Keratinocyte (primary cell): Measurements from ENCODE around the gene HERC2. TPM values are rescaled to one million over a fixed set of nuclear protein-coding genes. Genes with fewer than 3 reads are reported as not detected.
"Not testable (repeated sequence)": the region's sequence is repeated elsewhere in the genome, so short reads cannot be mapped to it uniquely, and the experiment has no call there.

Experiments
- DNase-seq: peaks from one replicate; pipeline ENCODE4 v3.0.0-alpha.2; 2011; ENCODE audit warnings: low read depth, missing footprints, low spot score
- FAIRE-seq: peaks from 2 replicates; lab custom pipeline; 2011; peaks lifted over from hg19 to GRCh38; lab: Jason Lieb, UNC
- H2AFZ ChIP-seq: 2 replicates; pipeline ENCODE4 v1.6.0; 2012; ENCODE audit warnings: low read length, control low read depth, inconsistent platforms; ENCODE audit not compliant: control insufficient read depth
- H3K27ac ChIP-seq: 2 replicates; pipeline ENCODE4 v1.5.1; 2011; ENCODE audit warnings: low read length; ENCODE audit not compliant: control insufficient read depth, insufficient read depth
- H3K27me3 ChIP-seq: 3 replicates; pipeline ENCODE4 v1.6.0; 2011; ENCODE audit warnings: low read length; ENCODE audit not compliant: control insufficient read depth, insufficient read depth; ENCODE audit errors: extremely low read depth
- H3K36me3 ChIP-seq, 2 experiments: 2 replicates in 1 of 2; 3 replicates in 1 of 2; pipeline ENCODE4 v1.5.1; 2011; ENCODE audit warnings: low read length in 2 of 2, mild to moderate bottlenecking in 1 of 2; ENCODE audit not compliant: control insufficient read depth in 2 of 2, insufficient read depth in 2 of 2; ENCODE audit errors: extremely low read depth in 1 of 2
- H3K4me1 ChIP-seq: 3 replicates; pipeline ENCODE4 v1.5.1; 2011; ENCODE audit warnings: low read length; ENCODE audit not compliant: control insufficient read depth, insufficient read depth; ENCODE audit errors: extremely low read depth
- H3K4me2 ChIP-seq: 3 replicates; pipeline ENCODE4 v1.6.0; 2011; ENCODE audit warnings: low read depth, low read length; ENCODE audit not compliant: control insufficient read depth, insufficient read depth; ENCODE audit errors: extremely low read depth
- H3K4me3 ChIP-seq, 3 experiments: fragments of 200-600 bp in 1 of 3; sonication (generic) in 1 of 3; 2 replicates in 2 of 3; 3 replicates in 1 of 3; pipeline ENCODE4 v1.5.1; 2011 to 2016; ENCODE audit warnings: low read length in 3 of 3, mild to moderate bottlenecking in 3 of 3, control low read depth in 2 of 3, inconsistent platforms in 1 of 3, low read depth in 1 of 3, mixed read lengths in 1 of 3, mixed run types in 1 of 3, moderate library complexity in 1 of 3; ENCODE audit not compliant: control insufficient read depth in 2 of 3, insufficient read depth in 2 of 3; ENCODE audit errors: extremely low read depth in 1 of 3
- H3K79me2 ChIP-seq: 2 replicates; pipeline ENCODE4 v1.6.0; 2012; ENCODE audit warnings: low read length; ENCODE audit not compliant: control insufficient read depth, insufficient read depth
- H3K9ac ChIP-seq: 3 replicates; pipeline ENCODE4 v1.6.0; 2011; ENCODE audit warnings: low read length; ENCODE audit not compliant: control insufficient read depth, insufficient read depth; ENCODE audit errors: extremely low read depth
- H3K9me1 ChIP-seq: 3 replicates; pipeline ENCODE4 v1.6.0; 2011; ENCODE audit warnings: low read length; ENCODE audit not compliant: control insufficient read depth, insufficient read depth; ENCODE audit errors: extremely low read depth
- H3K9me3 ChIP-seq: 2 replicates; pipeline ENCODE4 v1.5.1; 2012; ENCODE audit warnings: low read depth, low read length; ENCODE audit not compliant: control insufficient read depth
- H4K20me1 ChIP-seq: 3 replicates; pipeline ENCODE4 v1.6.0; 2011; ENCODE audit warnings: low read length; ENCODE audit not compliant: control insufficient read depth, insufficient read depth; ENCODE audit errors: extremely low read depth
- CTCF ChIP-seq, 3 experiments: IDR thresholded peaks in 1 of 3; conservative IDR thresholded peaks in 1 of 3; optimal IDR thresholded peaks in 1 of 3; 2 replicates in 2 of 3; 3 replicates in 1 of 3; pipeline versions ENCODE3 to v1.5.1; 2011; ENCODE audit warnings: low read length in 3 of 3, mild to moderate bottlenecking in 3 of 3, moderate library complexity in 2 of 3, control low read depth in 1 of 3, inconsistent platforms in 1 of 3; ENCODE audit not compliant: insufficient read depth in 2 of 3; ENCODE audit errors: extremely low read depth in 1 of 3
- EZH2 ChIP-seq: IDR thresholded peaks from one replicate; pipeline ENCODE4 v1.6.1; 2012; ENCODE audit warnings: inconsistent platforms, mild to moderate bottlenecking, low read length, moderate library complexity
- dilution Hi-C: fragments of 300-500 bp; cut with MboI; formaldehyde crosslinking; loops from one replicate; pipeline ENCODE4 v1.7.0; 2020; ENCODE audit warnings: low sequenced_read_pairs; ENCODE audit not compliant: extremely low pct_ligation_motif_present
- polyA plus RNA-seq, 5 experiments: library from polyadenylated mRNA; depleted of rRNA in 3 of 5; stranded (reverse) in 3 of 5; stranded (forward) in 1 of 5; unstranded in 1 of 5; fragments of >200 nt; gene quantifications; 1 replicate in 1 of 5; 2 replicates in 3 of 5; 3 replicates in 1 of 5; pipeline versions ENCODE4 v1.2.1 to v1.2.3, GENCODE V29; 2011 to 2012; ENCODE audit warnings: missing spikeins in 2 of 5, low read depth in 1 of 5, low replicate concordance in 1 of 5

The HERC2 gene
- polyA plus RNA-seq, 1 donor (not counting 4 experiments of a cell fraction or from before 2014, with no cell fraction given): 12.4 TPM

DNA sequence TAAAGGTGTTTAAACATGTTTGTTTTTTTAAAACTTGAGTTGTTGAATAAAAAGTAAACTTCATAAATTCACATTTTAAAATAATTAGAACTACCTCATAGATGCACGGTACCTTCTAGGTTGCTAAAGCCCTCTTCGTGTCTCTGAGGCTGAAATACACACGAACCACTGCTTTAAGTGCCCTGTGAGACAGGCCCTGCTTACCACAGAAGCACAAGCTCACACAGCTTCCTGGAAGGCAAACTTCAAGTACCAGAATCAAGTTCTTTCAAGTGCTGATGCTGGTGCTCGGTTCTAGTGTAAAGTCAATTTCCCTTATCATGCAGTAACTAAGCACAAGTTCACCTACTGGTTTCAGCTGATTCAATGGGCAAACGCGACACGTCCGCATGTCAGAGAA is 108.6 kb downstream of the HERC2 start:
- H4K20me1 ChIP-seq, H3K9ac ChIP-seq, FAIRE-seq, H2AFZ ChIP-seq, H3K9me1 ChIP-seq, H3K4me3 ChIP-seq, dilution Hi-C loops, H3K79me2 ChIP-seq, H3K27ac ChIP-seq, H3K9me3 ChIP-seq, H3K27me3 ChIP-seq, H3K4me2 ChIP-seq, H3K4me1 ChIP-seq, DNase-seq: not testable (repeated sequence)
- H3K36me3 ChIP-seq: peaks cover 6 to 12% of the 10 kb centered on the region in 2 experiments

- Histone ChIP-seq H3K27ac (no peak overlapping the region), H3K27me3 (no peaks in the 10 kb centered on the region), H3K9me1 (no peaks in the 10 kb centered on the region), H3K4me2 (no peak overlapping the region), H3K9ac (no peak overlapping the region), H4K20me1 (no peaks in the 10 kb centered on the region), H3K36me3 (peaks cover 2 to 5% of the 10 kb centered on the region in 2 experiments), H3K9me3 (no peaks in the 10 kb centered on the region), H3K79me2 (no peaks in the 10 kb centered on the region), H3K4me1 (no peaks in the 10 kb centered on the region), H2AFZ (no peak overlapping the region), H3K4me3 (no peak overlapping the region)
- TF ChIP-seq CTCF (optimal IDR thresholded peaks at IDR 0.05 in 1 of 3, IDR thresholded peaks at IDR 0.05 in 1 of 3, conservative IDR thresholded peaks at IDR 0.05 in 1 of 3; ENCODE audit: extremely low read depth in 1 of 3, insufficient read depth in 2 of 3, low read length in 3 of 3) (no peak), EZH2 (no peak)
- dilution Hi-C loops: no loop called here
- no peak for FAIRE-seq
- no peak for DNase-seq
These were observed 113.4 kb downstream of the HERC2 start for GRCh38 chr15:28208583-28208982.

GRCh38 chr15:28205640-28206039 is 116.3 kb downstream of the HERC2 start:
- H3K9me3 ChIP-seq, dilution Hi-C loops, H2AFZ ChIP-seq: not testable (repeated sequence)

DNA sequence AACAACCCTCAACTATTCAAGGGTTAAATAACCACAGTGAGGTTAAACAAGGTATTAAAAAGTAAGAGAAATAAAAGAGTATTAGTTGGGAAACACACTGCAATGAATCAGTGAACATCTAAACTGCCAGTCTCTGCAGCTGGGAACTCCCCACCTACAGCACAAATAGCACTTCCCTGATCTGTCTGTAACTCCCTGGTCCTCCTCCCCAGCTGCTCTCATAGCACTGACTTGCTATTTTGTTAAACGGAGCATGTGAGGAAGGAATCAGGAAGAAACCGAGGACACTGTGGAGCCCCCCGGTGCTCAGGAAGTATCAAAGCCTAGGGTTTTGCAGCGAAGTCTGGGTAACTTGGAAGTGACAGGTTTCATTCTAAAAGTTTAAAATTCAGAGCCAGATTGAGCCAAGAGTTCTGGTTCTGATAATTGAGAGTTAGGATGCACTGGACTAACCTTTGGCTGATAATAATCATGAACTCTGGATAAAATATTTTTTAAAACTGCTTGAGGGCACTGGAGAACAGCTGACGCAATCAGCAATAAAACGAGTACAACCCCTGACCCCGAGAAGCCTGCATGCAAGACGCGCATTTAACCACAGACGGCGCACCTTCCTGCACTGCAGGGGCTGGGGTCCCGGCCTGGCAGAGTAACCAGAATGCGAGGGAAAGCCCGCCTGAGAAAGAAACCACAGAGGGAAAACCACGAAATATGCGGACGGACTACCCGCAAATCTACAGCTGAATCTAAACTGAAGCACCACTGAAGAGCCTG is 118.7 kb downstream of the HERC2 start:
- H4K20me1 ChIP-seq, H3K27me3 ChIP-seq, H3K36me3 ChIP-seq, H2AFZ ChIP-seq, dilution Hi-C loops, FAIRE-seq, H3K9me3 ChIP-seq, H3K4me1 ChIP-seq, H3K4me2 ChIP-seq, H3K79me2 ChIP-seq, H3K4me3 ChIP-seq, H3K9ac ChIP-seq, H3K9me1 ChIP-seq, H3K27ac ChIP-seq, DNase-seq: not testable (repeated sequence)

More at GRCh38 chr15:28205640-28206039, 116.3 kb downstream of the HERC2 start:
- H3K9me1 ChIP-seq, FAIRE-seq, H3K4me3 ChIP-seq, H3K79me2 ChIP-seq, H3K36me3 ChIP-seq, H3K4me1 ChIP-seq, H3K9ac ChIP-seq, H3K27me3 ChIP-seq, DNase-seq, H4K20me1 ChIP-seq, H3K27ac ChIP-seq, H3K4me2 ChIP-seq: not testable (repeated sequence)
